Endothelial cell of umbilical vein (primary cell): ENCODE results near the gene SKI.

Experiments used
- CTCF ChIP-seq, 2 donors: IDR thresholded peaks; 1 replicate in 1 of 2; 2 replicates in 1 of 2; pipeline ENCODE4 v1.5.1; 2011; ENCODE audit warnings: low read length in 2 of 2, mild to moderate bottlenecking in 2 of 2, moderate library complexity in 2 of 2, control low read depth in 1 of 2, inconsistent platforms in 1 of 2, low read depth in 1 of 2; ENCODE audit not compliant: insufficient read depth in 1 of 2; ENCODE audit errors: extremely low read depth in 1 of 2
- EZH2 ChIP-seq: IDR thresholded peaks from 2 replicates; pipeline ENCODE4 v1.6.1; 2012; ENCODE audit warnings: borderline replicate concordance, low read depth, mild to moderate bottlenecking, moderate library complexity, low read length, inconsistent platforms; ENCODE audit not compliant: severe bottlenecking
- GATA2 ChIP-seq: IDR thresholded peaks from 2 replicates; pipeline ENCODE4 v1.7.0; 2011; ENCODE audit warnings: low read depth, mild to moderate bottlenecking, moderate library complexity, mixed read lengths, low read length; ENCODE audit not compliant: insufficient read length, insufficient read depth
- MYC ChIP-seq: IDR thresholded peaks from one replicate; pipeline ENCODE4 v1.6.1; 2011; ENCODE audit warnings: mild to moderate bottlenecking, low read depth, low read length
- POLR2A ChIP-seq: IDR thresholded peaks from 2 replicates; pipeline ENCODE4 v1.6.1; 2012; ENCODE audit warnings: low read depth, mild to moderate bottlenecking, control low read depth, low read length
- POLR2AphosphoS5 ChIP-seq: IDR thresholded peaks from 2 replicates; pipeline ENCODE4 v1.6.1; 2012; ENCODE audit warnings: low read depth, mild to moderate bottlenecking, control low read depth, low read length, moderate library complexity; ENCODE audit not compliant: insufficient read depth

- no peak for TF ChIP-seq CTCF (IDR thresholded peaks at IDR 0.05; ENCODE audit: extremely low read depth in 1 of 2, insufficient read depth in 1 of 2, low read depth in 1 of 2, low read length in 2 of 2)
- TF ChIP-seq MYC: no peak
- no peak for TF ChIP-seq GATA2
- TF ChIP-seq POLR2A: no peak
- no peak for TF ChIP-seq POLR2AphosphoS5
- TF ChIP-seq EZH2: no peak
Measured at GRCh38 chr1:2342384-2343022, 114.4 kb downstream of the SKI start.
